Activated CD8-positive, alpha-beta memory T cell treated with anti-CD3 and anti-CD28 coated beads, Interleukin-2, amount 50 U/mL, for 48 hours (primary cell): ENCODE measurements around the gene PGAM1.
"Not testable (repeated sequence)": the region's sequence is repeated elsewhere in the genome, so short reads cannot be mapped to it uniquely, and the experiment has no call there.

Experiments used
- DNase-seq: peaks from one replicate; pipeline ENCODE4 v3.0.0-alpha.2; 2020

PGAM1 gene

GRCh38 chr10:97425964-97426775, at the start of gene PGAM1:
PGAM1 (plus strand) TSS chr10:97426191; CDS start chr10:97426308, 117 bp downstream.
- peak; percentile 98 for DNase-seq

GRCh38 chr10:97376413-97376812, 49.6 kb upstream of the PGAM1 start:
- no peak for DNase-seq

- DNase-seq: no peak
These were observed 46.8 kb upstream of the PGAM1 start for GRCh38 chr10:97378933-97379921.

GRCh38 chr10:97380516-97380915, 45.5 kb upstream of the PGAM1 start:
- DNase-seq: no peak

DNA sequence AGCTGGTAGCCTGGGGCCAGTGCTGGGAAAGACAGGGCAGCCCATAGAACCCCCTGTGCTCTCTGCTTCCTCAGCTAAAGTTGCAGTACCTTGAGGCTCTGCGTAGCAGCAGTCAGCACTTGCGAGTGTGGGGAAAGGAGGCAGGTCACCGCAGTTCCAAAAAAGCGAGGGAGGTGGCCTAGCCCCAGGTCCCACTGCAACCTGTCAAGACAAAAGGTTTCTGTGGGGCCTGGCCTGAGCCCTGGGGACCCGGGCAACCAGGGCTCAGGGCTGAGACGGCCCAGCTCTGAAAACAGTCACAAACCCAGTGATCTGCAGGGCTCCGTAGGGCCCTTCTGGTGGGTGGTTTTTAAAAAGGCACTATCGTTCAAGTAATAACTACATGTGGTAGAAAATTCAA, 44.4 kb upstream of the PGAM1 start:
- no peak for DNase-seq

GRCh38 chr10:97383159-97383558, 42.8 kb upstream of the PGAM1 start:
- no peak for DNase-seq

GRCh38 chr10:97384156-97384555, 41.8 kb upstream of the PGAM1 start:
- DNase-seq: no peak

GRCh38 chr10:97384641-97385040, 41.4 kb upstream of the PGAM1 start:
- no peak for DNase-seq

GRCh38 chr10:97385565-97385964, 40.4 kb upstream of the PGAM1 start:
- DNase-seq: no peak

GRCh38 chr10:97388152-97388551, 37.8 kb upstream of the PGAM1 start:
- DNase-seq: no peak

GRCh38 chr10:97390091-97390490, 35.9 kb upstream of the PGAM1 start:
- no peak for DNase-seq

GRCh38 chr10:97393034-97393573, 32.9 kb upstream of the PGAM1 start:
- DNase-seq: no peak

DNA sequence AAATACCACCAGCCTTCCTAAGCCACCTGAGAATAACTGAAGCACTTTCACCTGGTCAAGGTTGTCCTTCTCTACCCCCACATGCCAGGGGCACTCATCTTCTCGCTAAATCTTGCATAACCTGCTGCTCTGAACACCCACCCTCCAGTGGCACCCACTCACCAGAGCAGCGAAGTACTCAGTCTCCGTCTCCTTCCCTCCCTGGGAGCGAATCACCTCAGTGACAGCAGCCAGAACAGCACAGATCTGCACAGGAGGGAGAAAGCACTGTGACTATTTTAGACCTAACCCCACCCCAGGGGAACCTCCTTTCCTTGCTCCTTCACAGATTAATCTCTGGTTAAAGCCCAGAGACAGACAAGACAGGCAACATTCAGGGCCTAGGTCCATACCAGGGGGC, 29.9 kb upstream of the PGAM1 start:
- no peak for DNase-seq

DNA sequence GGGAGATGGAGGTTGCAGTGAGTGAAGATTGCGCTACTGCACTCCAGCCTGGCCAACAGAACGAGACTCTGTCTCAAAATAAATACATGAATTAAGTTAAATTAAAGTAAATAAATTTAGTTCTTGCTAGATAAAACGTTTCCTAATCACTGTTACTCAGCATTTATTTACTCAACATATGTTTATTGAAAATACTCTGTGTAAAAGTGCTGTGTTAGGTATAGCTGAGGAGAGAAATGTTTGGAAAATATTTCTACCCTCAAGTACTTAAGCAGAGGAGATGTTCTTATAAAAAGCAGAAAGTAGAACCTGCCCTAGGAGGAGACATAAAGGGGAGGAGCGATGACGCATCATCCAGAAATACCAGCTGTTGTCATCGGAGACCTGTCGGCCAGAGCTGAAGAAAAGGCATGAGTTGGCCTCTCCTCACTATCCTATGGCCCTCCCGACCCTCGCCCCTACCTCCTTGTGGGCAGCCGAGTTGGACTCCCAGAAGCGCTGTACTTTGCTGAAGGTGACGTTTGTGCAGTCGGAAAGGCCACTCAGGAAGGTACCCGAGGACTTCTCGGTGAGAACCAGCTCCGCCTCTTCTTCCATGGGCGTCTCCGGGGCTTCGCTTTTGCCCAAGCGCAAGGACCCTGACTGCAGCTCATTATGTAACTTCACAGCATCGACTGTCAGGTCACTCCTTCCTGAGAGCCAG, 26.0 kb upstream of the PGAM1 start:
- no peak for DNase-seq

DNA sequence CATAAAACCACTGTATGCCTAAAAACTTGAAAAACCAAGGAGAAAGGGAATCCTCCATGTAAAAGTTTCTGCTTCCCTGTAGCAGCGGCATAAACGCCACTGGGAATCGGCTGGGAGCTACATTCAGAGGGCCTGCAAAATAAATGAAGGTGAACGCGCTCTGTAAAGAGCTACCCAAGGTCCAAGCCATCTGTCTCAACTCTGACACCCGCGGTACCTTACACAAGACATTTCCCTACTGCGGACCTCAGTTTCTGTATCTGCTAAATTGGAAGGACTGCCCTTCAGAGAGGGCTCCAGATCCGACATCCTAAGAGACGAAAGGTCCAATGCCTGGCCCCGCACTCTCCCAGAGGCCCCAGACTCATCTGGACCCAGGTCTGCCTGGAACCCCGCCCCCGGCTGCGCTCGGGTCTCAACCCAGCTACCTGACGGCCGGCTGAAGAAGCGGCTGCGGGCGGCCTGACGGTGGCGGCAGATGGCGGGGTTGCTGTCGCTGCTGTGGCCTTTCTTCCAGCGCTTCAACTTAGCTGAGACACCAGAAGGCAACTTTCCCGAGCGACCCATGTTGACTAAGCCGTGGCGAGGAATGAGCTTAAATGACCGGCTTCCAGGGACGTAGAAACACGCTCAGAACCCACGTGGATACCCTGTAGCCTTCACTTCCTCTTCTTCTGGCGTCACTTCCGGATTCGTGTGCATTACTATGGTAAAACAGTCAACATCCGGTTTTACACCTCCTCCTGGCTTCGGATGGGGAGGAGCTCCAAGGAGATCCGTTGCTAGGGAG, 25.1 kb upstream of the PGAM1 start, which contains the start of gene RRP12:
RRP12 (minus strand) TSS at position 676 of the 790 bp plus-strand sequence; CDS start at position 567, 109 bp downstream.
- peak; percentile 84 for DNase-seq

- no peak for DNase-seq
These were observed 24.5 kb upstream of the PGAM1 start for GRCh38 chr10:97401455-97401919.

GRCh38 chr10:97404044-97404443, 21.9 kb upstream of the PGAM1 start:
- DNase-seq: no peak

DNA sequence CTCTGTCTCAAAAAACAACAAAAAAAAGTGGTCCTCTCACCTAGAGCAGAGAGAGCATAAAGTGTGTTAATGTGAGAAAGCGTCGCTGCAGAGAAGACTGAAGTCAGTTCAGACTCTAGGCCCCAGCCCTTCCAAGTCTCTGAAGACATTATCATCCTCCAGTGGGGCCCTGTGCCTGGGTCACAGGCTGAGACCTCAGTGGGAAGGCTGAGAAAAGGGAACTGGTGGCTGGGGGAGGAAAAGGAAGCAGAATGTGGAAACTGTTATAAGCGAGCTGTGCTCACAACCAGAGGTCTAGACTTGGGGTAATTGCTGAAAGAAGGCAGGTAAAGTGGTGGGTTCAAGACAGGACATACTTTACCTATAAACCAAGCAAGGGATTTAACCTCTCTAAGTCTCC, 19.9 kb upstream of the PGAM1 start:
- no peak for DNase-seq

DNA sequence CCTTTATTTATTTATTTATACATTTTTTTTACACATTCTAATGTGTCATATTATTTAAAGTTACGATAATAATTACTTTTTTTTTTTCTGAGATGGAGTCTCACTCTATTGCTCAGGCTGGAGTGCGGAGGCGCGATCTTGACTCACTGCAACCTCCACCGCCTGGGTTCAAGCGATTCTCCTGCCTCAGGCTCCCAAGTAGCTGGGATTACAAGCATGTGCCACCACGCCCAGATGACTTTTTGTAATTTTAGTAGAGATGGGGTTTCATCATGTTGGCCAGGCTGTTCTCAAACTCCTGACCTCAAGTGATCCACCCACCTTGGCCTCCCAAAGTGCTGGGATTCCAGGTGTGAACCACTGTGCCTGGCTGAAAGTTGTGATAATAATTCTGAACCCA, 19.5 kb upstream of the PGAM1 start:
- not testable (repeated sequence) for DNase-seq

GRCh38 chr10:97407211-97407951, 18.6 kb upstream of the PGAM1 start:
- peak; percentile 79 for DNase-seq

GRCh38 chr10:97407952-97408248, 18.1 kb upstream of the PGAM1 start:
- DNase-seq: no peak
